Brain microvascular endothelial cell (primary cell): ENCODE data around the gene MRPL19.

Experiments used
- DNase-seq: peaks from one replicate; pipeline ENCODE4 v3.0.0-alpha.2; 2020
- H3K27ac ChIP-seq: fragments of 250-450 bp; sonication (Bioruptor Pico); 2 replicates; pipeline ENCODE4 v1.5.1; 2020; ENCODE audit warnings: mild to moderate bottlenecking, moderate library complexity
- H3K27me3 ChIP-seq: fragments of 250-450 bp; sonication (Bioruptor Pico); replicated peaks from 2 replicates; pipeline ENCODE4 v1.5.1; 2020; ENCODE audit warnings: mild to moderate bottlenecking
- H3K36me3 ChIP-seq: fragments of 250-450 bp; sonication (Bioruptor Pico); replicated peaks from 2 replicates; pipeline ENCODE4 v1.5.1; 2020; ENCODE audit warnings: mild to moderate bottlenecking
- H3K4me3 ChIP-seq: 2 replicates; pipeline ENCODE4 v1.5.1; 2011; ENCODE audit warnings: low read depth, mild to moderate bottlenecking, control low read depth, low read length, moderate library complexity
- CTCF ChIP-seq: IDR thresholded peaks from 2 replicates; pipeline ENCODE4 v1.5.1; 2011; ENCODE audit warnings: low read depth, mild to moderate bottlenecking, moderate library complexity, low read length, control low read depth, inconsistent platforms; ENCODE audit errors: missing control alignments
- in situ Hi-C: cut with HindIII; loops from 2 replicates; pipeline ENCODE4 v1.10.0; 2017; ENCODE audit warnings: low sequenced_read_pairs, low pct_ligation_motif_present

The MRPL19 gene

GRCh38 chr2:75647771-75648170 is 1.2 kb downstream of the MRPL19 start:
- H3K36me3 ChIP-seq: peaks cover 16% of the 10 kb centered on the region
- H3K27me3 ChIP-seq: no peaks in the 10 kb centered on the region
- in situ Hi-C loops: no loop called here
- H3K4me3 ChIP-seq: peak overlapping the region; percentile 97
- peak; percentile 8 for DNase-seq
- no peak overlapping the region for H3K27ac ChIP-seq
- no peak for TF ChIP-seq CTCF

GRCh38 chr2:75654012-75654411 is 7.4 kb downstream of the MRPL19 start:
- no peak overlapping the region for H3K27ac ChIP-seq
- H3K27me3 ChIP-seq: no peaks in the 10 kb centered on the region
- no peak for DNase-seq
- in situ Hi-C loops: no loop called here
- H3K36me3 ChIP-seq: peaks cover 33% of the 10 kb centered on the region
- no peak overlapping the region for H3K4me3 ChIP-seq
- TF ChIP-seq CTCF: peak; percentile 10

GRCh38 chr2:75655861-75656260 is 9.3 kb downstream of the MRPL19 start:
- Histone ChIP-seq H3K4me3 (no peak overlapping the region), H3K36me3 (peaks cover 30% of the 10 kb centered on the region), H3K27me3 (no peaks in the 10 kb centered on the region), H3K27ac (no peak overlapping the region)
- DNase-seq: no peak
- no peak for TF ChIP-seq CTCF
- in situ Hi-C loops: no loop called here

GRCh38 chr2:75656563-75656962 is 10.0 kb downstream of the MRPL19 start:
- Histone ChIP-seq H3K36me3 (peaks cover 26% of the 10 kb centered on the region), H3K27ac (no peak overlapping the region), H3K27me3 (no peaks in the 10 kb centered on the region), H3K4me3 (no peak overlapping the region)
- in situ Hi-C loops: no loop called here
- no peak for TF ChIP-seq CTCF
- DNase-seq: no peak

- no peak overlapping the region for H3K4me3 ChIP-seq
- no peak overlapping the region for H3K27ac ChIP-seq
- no peak for TF ChIP-seq CTCF
- no peaks in the 10 kb centered on the region for H3K27me3 ChIP-seq
- no peak for DNase-seq
- H3K36me3 ChIP-seq: peaks cover 24% of the 10 kb centered on the region
- in situ Hi-C loops: no loop called here
Measured at GRCh38 chr2:75657798-75658197, 11.2 kb downstream of the MRPL19 start.

- peaks cover 13% of the 10 kb centered on the region for H3K36me3 ChIP-seq
Measured at GRCh38 chr2:75666911-75667310, 20.3 kb downstream of the MRPL19 start.

More at GRCh38 chr2:75666911-75667310, 20.3 kb downstream of the MRPL19 start:
- H3K4me3 ChIP-seq: no peak overlapping the region
- in situ Hi-C loops: no loop called here
- no peak for TF ChIP-seq CTCF
- H3K27me3 ChIP-seq: no peaks in the 10 kb centered on the region
- DNase-seq: no peak
- H3K27ac ChIP-seq: no peak overlapping the region
